GM12878 (cell line): ENCODE data around the gene PKD2. TPM values are rescaled to one million over a fixed set of nuclear protein-coding genes. Genes with fewer than 3 reads are reported as not detected.

Experiments
- ATAC-seq: fragments of 200-7000 bp; cut with Tn5 transposase; 3 replicates; pipeline ENCODE4 v1.9.1; 2020; ENCODE audit warnings: mild to moderate bottlenecking, moderate library complexity
- BruUV-seq: library from RNA; stranded (reverse); fragments of 400-500 nt; replicated peaks from 2 replicates; lab custom pipeline; 2021; lab: Mats Ljungman, UMichigan
- CTCF ChIA-PET: fragments of 300-600 bp; sonication (Branson Sonifier 250); formaldehyde crosslinking; extraction: SDS; loops from one replicate; lab custom pipeline; 2021; ENCODE audit warnings: inconsistent platforms; lab: Yijun Ruan, JAX
- POLR2A ChIA-PET: fragments of 350-600 bp; formaldehyde crosslinking; extraction: SDS; loops from one replicate; lab custom pipeline; 2021; ENCODE audit warnings: inconsistent platforms; lab: Charles Lee
- RAD21 ChIA-PET: fragments of 300-600 bp; sonication (Branson Sonifier 250); formaldehyde crosslinking; loops from one replicate; lab custom pipeline; 2023; ENCODE audit warnings: antibody characterized with exemption; ENCODE audit not compliant: unreplicated experiment; lab: Charles Lee
- SMC1A ChIA-PET: fragments of 300-600 bp; sonication (Branson Sonifier 250); formaldehyde crosslinking; loops from one replicate; lab custom pipeline; 2023; ENCODE audit not compliant: unreplicated experiment, uncharacterized antibody; lab: Charles Lee
- DNase-seq: peaks from one replicate; pipeline ENCODE4 v3.0.0-alpha.2; 2011; ENCODE audit warnings: low read depth, low spot score
- FAIRE-seq: peaks from 3 replicates; lab custom pipeline; 2011; peaks lifted over from hg19 to GRCh38; lab: Jason Lieb, UNC
- H2AFZ ChIP-seq: 2 replicates; pipeline ENCODE4 v1.6.0; 2011; ENCODE audit warnings: low read depth, low read length, control low read depth; ENCODE audit not compliant: control insufficient read depth
- H3K27ac ChIP-seq: 2 replicates; pipeline ENCODE4 v1.5.1; 2011; ENCODE audit warnings: control low read depth; ENCODE audit not compliant: control insufficient read depth, insufficient read depth
- H3K27me3 ChIP-seq, 2 experiments: replicated peaks in 1 of 2; 2 replicates each; pipeline versions ENCODE4 v1.6.0 to v1.6.1; 2011; ENCODE audit warnings: low read length in 1 of 2; ENCODE audit not compliant: control insufficient read depth in 2 of 2, insufficient read depth in 2 of 2
- H3K36me3 ChIP-seq, 2 experiments: 2 replicates each; pipeline ENCODE4 v1.5.1; 2011; ENCODE audit warnings: low read length in 1 of 2; ENCODE audit not compliant: control insufficient read depth in 2 of 2, insufficient read depth in 2 of 2
- H3K4me1 ChIP-seq: 2 replicates; pipeline ENCODE4 v1.6.1; 2011; ENCODE audit warnings: mild to moderate bottlenecking, low read length, moderate library complexity, mixed read lengths; ENCODE audit not compliant: control insufficient read depth, insufficient read depth
- H3K4me2 ChIP-seq: 2 replicates; pipeline ENCODE4 v1.6.0; 2011; ENCODE audit warnings: control low read depth; ENCODE audit not compliant: control insufficient read depth, insufficient read depth
- H3K4me3 ChIP-seq: fragments of 200-600 bp; sonication (generic); 2 replicates; pipeline ENCODE4 v1.5.1; 2016
- H3K79me2 ChIP-seq: 2 replicates; pipeline ENCODE4 v1.6.0; 2011; ENCODE audit warnings: low read length; ENCODE audit not compliant: control insufficient read depth, insufficient read depth
- H3K9ac ChIP-seq: 2 replicates; pipeline ENCODE4 v1.8.0; 2011; ENCODE audit warnings: low read length, control low read depth, mixed read lengths; ENCODE audit not compliant: control insufficient read depth, insufficient read depth
- H3K9me3 ChIP-seq: replicated peaks from 3 replicates; pipeline ENCODE4 v1.5.1; 2011; ENCODE audit warnings: mild to moderate bottlenecking, low read length; ENCODE audit not compliant: control insufficient read depth, insufficient read depth
- H4K20me1 ChIP-seq: 2 replicates; pipeline ENCODE4 v1.6.0; 2011; ENCODE audit not compliant: control insufficient read depth, insufficient read depth
- ATF7 ChIP-seq: fragments of 450-650 bp; IDR thresholded peaks from 2 replicates; pipeline ENCODE4 v1.6.1; 2016; ENCODE audit warnings: low read depth, mild to moderate bottlenecking
- BACH1 ChIP-seq: fragments of 450-650 bp; IDR thresholded peaks from 2 replicates; pipeline ENCODE4 v1.6.1; 2017; ENCODE audit warnings: mild to moderate bottlenecking, borderline replicate concordance
- BCL11A ChIP-seq: IDR thresholded peaks from 2 replicates; pipeline ENCODE4 v1.6.1; 2011; ENCODE audit warnings: low read depth, low read length
- BRCA1 ChIP-seq: IDR thresholded peaks from 2 replicates; pipeline ENCODE4 v1.6.1; 2011; ENCODE audit warnings: low read depth, low read length, improper control_type of control experiment
- CEBPB ChIP-seq, 2 experiments: fragments of 150-350 bp in 1 of 2; IDR thresholded peaks; 2 replicates each; pipeline ENCODE4 v1.6.1; 2012 to 2014; ENCODE audit warnings: low read depth in 2 of 2, low read length in 2 of 2, borderline replicate concordance in 1 of 2, inconsistent platforms in 1 of 2
- MEF2A ChIP-seq: IDR thresholded peaks from 2 replicates; pipeline ENCODE4 v1.6.1; 2011; ENCODE audit warnings: low read depth, mild to moderate bottlenecking, low read length, moderate library complexity; ENCODE audit not compliant: insufficient read depth
- POLR2A ChIP-seq: IDR thresholded peaks from 2 replicates; pipeline ENCODE4 v1.6.1; 2011; ENCODE audit warnings: low read depth, mild to moderate bottlenecking, low read length
- SMC3 ChIP-seq: IDR thresholded peaks from 2 replicates; pipeline ENCODE4 v1.6.1; 2011; ENCODE audit warnings: low read length, improper control_type of control experiment, borderline replicate concordance
- ZNF622 ChIP-seq: fragments of 450-650 bp; IDR thresholded peaks from 2 replicates; pipeline ENCODE4 v1.6.1; 2017; ENCODE audit warnings: mild to moderate bottlenecking, inconsistent platforms
- WGBS: methylation state at CpG from one replicate; pipeline ENCODE4 v1.1.6; 2016; ENCODE audit warnings: low lambda C conversion rate; ENCODE audit not compliant: insufficient replicate concordance, insufficient coverage; ENCODE audit errors: missing lambda C conversion rate; 5-methylcytosine and 5-hydroxymethylcytosine counted together
- in situ Hi-C: fragments of 300-500 bp; cut with MboI; formaldehyde crosslinking; loops from 9 replicates; pipeline ENCODE4 v1.14.3; 2018; ENCODE audit warnings: mixed read lengths
- intact Hi-C: fragments of 100-400 bp; cut with micrococcal nuclease; formaldehyde crosslinking; loops from one replicate; pipeline ENCODE4 v1.14.2; 2022; ENCODE audit not compliant: unreplicated experiment
- polyA plus RNA-seq, 11 experiments: library from polyadenylated mRNA; depleted of rRNA in 4 of 11; unstranded in 6 of 11; stranded (reverse) in 5 of 11; fragments of >200 nt; fragmentation: Nextera tagmentation in 4 of 11; fragmentation: Illumina TruSeq in 1 of 11; extraction: Ambion mirVana in 4 of 11; extraction: Trizol in 1 of 11; gene quantifications; 1 replicate in 1 of 11; 2 replicates in 10 of 11; pipeline versions ENCODE4 v1.2.1 to v1.2.3, GENCODE V29; 2011 to 2016; ENCODE audit warnings: inconsistent platforms in 2 of 11, missing spikeins in 2 of 11, low read depth in 1 of 11
- total RNA-seq, 4 experiments: library from RNA; depleted of rRNA in 3 of 4; stranded (reverse); fragments of >200 nt in 3 of 4; fragmentation: Illumina TruSeq in 1 of 4; extraction: Trizol in 1 of 4; gene quantifications; 2 replicates each; pipeline versions ENCODE4 v1.2.1 to v1.2.3, GENCODE V29; 2013 to 2021
- TF ChIP-seq, protein P1 (sequence below): IDR thresholded peaks from 2 replicates; pipeline ENCODE4 v1.6.1; 2012; ENCODE audit warnings: low read depth, low read length, improper control_type of control experiment
- TF ChIP-seq, protein P2 (sequence below): IDR thresholded peaks from 2 replicates; pipeline ENCODE4 v1.6.1; 2011; ENCODE audit warnings: low read depth, mild to moderate bottlenecking, low read length, moderate library complexity, borderline replicate concordance; ENCODE audit errors: extremely low read depth

Gene PKD2
- total and polyA plus RNA-seq, 10 of the 15 experiments (the other 5 are each of a cell fraction or from before 2014, with no cell fraction given) = 2.0 to 13.8 (median 8.4) TPM

DNA sequence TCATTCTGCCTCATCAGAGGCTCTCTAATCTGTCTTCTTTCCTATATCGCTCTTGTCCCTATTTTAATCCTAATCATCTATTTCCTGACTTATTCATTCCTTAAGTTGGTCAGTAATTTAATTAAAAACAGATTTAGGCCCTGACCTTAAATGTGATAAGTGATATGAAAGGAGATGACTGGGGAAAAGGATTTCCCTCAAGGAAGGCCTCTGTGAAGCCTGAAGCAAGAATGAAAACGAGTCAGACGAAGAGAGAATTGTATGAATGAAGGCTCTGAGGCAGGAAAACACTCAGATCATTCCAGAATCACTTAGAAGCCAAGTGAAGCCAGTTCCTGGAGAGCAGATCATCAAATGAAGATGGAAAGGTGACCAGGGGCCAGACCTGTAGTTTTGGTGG, 22.1 kb downstream of the PKD2 start:
- TF ChIP-seq CEBPB (IDR thresholded peaks at IDR 0.05; ENCODE audit: borderline replicate concordance in 1 of 2, low read depth in 2 of 2, low read length in 2 of 2) (no peak), ATF7 (no peak), SMC3 (no peak), BACH1 (no peak), BCL11A (no peak), POLR2A (no peak), BRCA1 (no peak), MEF2A (no peak), ZNF622 (no peak)
- TF ChIP-seq, protein P1, sequence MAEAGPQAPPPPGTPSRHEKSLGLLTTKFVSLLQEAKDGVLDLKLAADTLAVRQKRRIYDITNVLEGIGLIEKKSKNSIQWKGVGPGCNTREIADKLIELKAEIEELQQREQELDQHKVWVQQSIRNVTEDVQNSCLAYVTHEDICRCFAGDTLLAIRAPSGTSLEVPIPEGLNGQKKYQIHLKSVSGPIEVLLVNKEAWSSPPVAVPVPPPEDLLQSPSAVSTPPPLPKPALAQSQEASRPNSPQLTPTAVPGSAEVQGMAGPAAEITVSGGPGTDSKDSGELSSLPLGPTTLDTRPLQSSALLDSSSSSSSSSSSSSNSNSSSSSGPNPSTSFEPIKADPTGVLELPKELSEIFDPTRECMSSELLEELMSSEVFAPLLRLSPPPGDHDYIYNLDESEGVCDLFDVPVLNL = no peak
- TF ChIP-seq, protein P2, sequence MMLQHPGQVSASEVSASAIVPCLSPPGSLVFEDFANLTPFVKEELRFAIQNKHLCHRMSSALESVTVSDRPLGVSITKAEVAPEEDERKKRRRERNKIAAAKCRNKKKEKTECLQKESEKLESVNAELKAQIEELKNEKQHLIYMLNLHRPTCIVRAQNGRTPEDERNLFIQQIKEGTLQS = no peak
- no TSS peak for BruUV-seq
- H3K36me3 ChIP-seq = no peaks in the 10 kb centered on the region
- no peaks in the 10 kb centered on the region for H4K20me1 ChIP-seq
- 100% methylated on average over 3 of the region's 3 CpGs for WGBS
- DNase-seq (no peak), ATAC-seq (no peak), FAIRE-seq (no peak)
- H3K79me2 ChIP-seq = no peaks in the 10 kb centered on the region
- H3K9me3 ChIP-seq = peaks cover 3% of the 10 kb centered on the region; the same call in 2 of the 3 replicates
- in situ Hi-C loops = no loop called here
- no peak overlapping the region for H3K27ac ChIP-seq
- ChIA-PET SMC1A (interaction anchor here (1.6 kb wide), 1 partner anchor 183 kb away, joined by 5 read pairs; no protein-coding TSS in a partner anchor), POLR2A (no interaction called here), RAD21 (no interaction called here), CTCF (interaction anchor here (1.3 to 5.2 kb wide), 2 partner anchors 8 to 181 kb away, joined by 5 to 159 read pairs; no protein-coding TSS in a partner anchor)
- intact Hi-C loops = no loop called here
- H3K27me3 ChIP-seq = no peaks in the 10 kb centered on the region
- no peak overlapping the region for H3K4me3 ChIP-seq
- no peak overlapping the region for H3K9ac ChIP-seq
- no peaks in the 10 kb centered on the region for H3K4me1 ChIP-seq
- no peak overlapping the region for H3K4me2 ChIP-seq
- H2AFZ ChIP-seq = no peak overlapping the region
